MM.1S (cell line): Measurements from ENCODE around the gene SLC10A2.

Experiments used
- DNase-seq: peaks from one replicate; pipeline ENCODE4 v3.0.0-alpha.2; 2015
- H2AFZ ChIP-seq: fragments of 300-600 bp; sonication (generic); 2 replicates; pipeline ENCODE4 v1.6.0; 2016; ENCODE audit warnings: antibody characterized with exemption, low read length
- H3F3A ChIP-seq: fragments of 300-600 bp; sonication (generic); 2 replicates; pipeline ENCODE4 v1.6.1; 2016; ENCODE audit warnings: mild to moderate bottlenecking, antibody characterized with exemption, low read length, moderate library complexity, mixed read lengths; ENCODE audit not compliant: insufficient read depth
- H3K27ac ChIP-seq: fragments of 300-600 bp; sonication (generic); 2 replicates; pipeline ENCODE4 v1.5.1; 2016; ENCODE audit warnings: mild to moderate bottlenecking, low read length
- H3K27me3 ChIP-seq: fragments of 300-600 bp; sonication (generic); replicated peaks from 2 replicates; pipeline ENCODE4 v1.6.0; 2016; ENCODE audit warnings: low read length; ENCODE audit not compliant: insufficient read depth
- H3K36me3 ChIP-seq: fragments of 300-600 bp; sonication (generic); replicated peaks from 2 replicates; pipeline ENCODE4 v1.6.1; 2016; ENCODE audit warnings: mild to moderate bottlenecking, low read length, mixed read lengths; ENCODE audit not compliant: insufficient read depth
- H3K4me1 ChIP-seq: fragments of 300-600 bp; sonication (generic); 2 replicates; pipeline ENCODE4 v1.6.1; 2016; ENCODE audit warnings: low read length, mixed read lengths
- H3K4me2 ChIP-seq: fragments of 300-600 bp; sonication (generic); 2 replicates; pipeline ENCODE4 v1.6.0; 2016; ENCODE audit warnings: low read depth, low read length
- H3K4me3 ChIP-seq: fragments of 300-600 bp; sonication (generic); 2 replicates; pipeline ENCODE4 v1.5.1; 2016; ENCODE audit warnings: low read length, mixed read lengths
- H3K79me2 ChIP-seq: fragments of 300-600 bp; sonication (generic); 2 replicates; pipeline ENCODE4 v1.6.1; 2016; ENCODE audit warnings: mixed run types, low read length, mixed read lengths
- H3K9ac ChIP-seq: fragments of 300-600 bp; sonication (generic); 2 replicates; pipeline ENCODE4 v1.6.1; 2016; ENCODE audit warnings: low read length, mixed read lengths
- H3K9me2 ChIP-seq: fragments of 300-600 bp; sonication (generic); replicated peaks from 2 replicates; pipeline ENCODE4 v1.6.1; 2016; ENCODE audit warnings: mild to moderate bottlenecking, low read length, mixed read lengths; ENCODE audit not compliant: insufficient read depth
- H3K9me3 ChIP-seq: fragments of 300-600 bp; sonication (generic); replicated peaks from 2 replicates; pipeline ENCODE4 v1.6.1; 2016; ENCODE audit warnings: mild to moderate bottlenecking, low read length, mixed read lengths; ENCODE audit not compliant: insufficient read depth
- H4K20me1 ChIP-seq: fragments of 300-600 bp; sonication (generic); 2 replicates; pipeline ENCODE4 v1.6.1; 2016; ENCODE audit warnings: mild to moderate bottlenecking, low read length, moderate library complexity, mixed read lengths; ENCODE audit not compliant: insufficient read depth
- CTCF ChIP-seq: fragments of 300-600 bp; sonication (generic); IDR thresholded peaks from 2 replicates; pipeline ENCODE4 v1.5.1; 2016; ENCODE audit warnings: antibody characterized with exemption, low read length, mixed read lengths
- EZH2 ChIP-seq: fragments of 300-600 bp; sonication (generic); optimal IDR thresholded peaks from 2 replicates; pipeline ENCODE3; 2017; ENCODE audit warnings: low read depth, mild to moderate bottlenecking, antibody characterized with exemption, low read length, mixed read lengths
- EZH2phosphoT487 ChIP-seq: fragments of 300-600 bp; sonication (generic); IDR thresholded peaks from 2 replicates; pipeline ENCODE4 v1.6.1; 2018; ENCODE audit warnings: antibody characterized with exemption, low read length

The SLC10A2 gene

GRCh38 chr13:103102482-103102881 lies 36.3 kb upstream of the SLC10A2 start:
- Histone ChIP-seq H3K4me1 (peaks cover 15% of the 10 kb centered on the region; the same call in 1 of the 2 replicates), H3K79me2 (no peaks in the 10 kb centered on the region), H3K4me3 (no peak overlapping the region), H3K9me3 (no peaks in the 10 kb centered on the region), H3K27ac (no peak overlapping the region), H3K27me3 (no peaks in the 10 kb centered on the region), H3K9me2 (no peaks in the 10 kb centered on the region), H3K9ac (no peak overlapping the region), H4K20me1 (no peaks in the 10 kb centered on the region), H3K4me2 (no peak overlapping the region), H3F3A (no peaks in the 10 kb centered on the region), H2AFZ (peak overlapping the region; percentile 22; the same call in 1 of the 2 replicates), H3K36me3 (no peaks in the 10 kb centered on the region)
- TF ChIP-seq EZH2 (no peak), EZH2phosphoT487 (no peak), CTCF (no peak)
- no peak for DNase-seq

- Histone ChIP-seq H2AFZ (peak overlapping the region; percentile 22), H3K9me3 (no peaks in the 10 kb centered on the region), H4K20me1 (no peaks in the 10 kb centered on the region), H3K36me3 (no peaks in the 10 kb centered on the region), H3K4me2 (no peak overlapping the region), H3K4me1 (peaks cover 15% of the 10 kb centered on the region; the same call in 1 of the 2 replicates), H3F3A (no peaks in the 10 kb centered on the region), H3K4me3 (no peak overlapping the region), H3K27ac (peak overlapping the region; percentile 22; the same call in 1 of the 2 replicates), H3K9me2 (no peaks in the 10 kb centered on the region), H3K9ac (no peak overlapping the region), H3K27me3 (no peaks in the 10 kb centered on the region), H3K79me2 (no peaks in the 10 kb centered on the region)
- no peak for TF ChIP-seq CTCF
- TF ChIP-seq EZH2phosphoT487 = no peak
- no peak for TF ChIP-seq EZH2
- DNase-seq = no peak
Observed at GRCh38 chr13:103101901-103102300, 35.7 kb upstream of the SLC10A2 start.

GRCh38 chr13:103101500-103101899 lies 35.3 kb upstream of the SLC10A2 start:
- H3K4me2 ChIP-seq = no peak overlapping the region
- H3K27me3 ChIP-seq = no peaks in the 10 kb centered on the region
- H3K4me3 ChIP-seq = no peak overlapping the region
- no peaks in the 10 kb centered on the region for H3K9me2 ChIP-seq
- H3K9me3 ChIP-seq = no peaks in the 10 kb centered on the region
- H2AFZ ChIP-seq = peak overlapping the region; percentile 22
- DNase-seq = no peak
- no peak overlapping the region for H3K27ac ChIP-seq
- H3K4me1 ChIP-seq = peaks cover 15% of the 10 kb centered on the region; the same call in 1 of the 2 replicates
- H3F3A ChIP-seq = no peaks in the 10 kb centered on the region
- no peaks in the 10 kb centered on the region for H3K36me3 ChIP-seq
- no peak overlapping the region for H3K9ac ChIP-seq
- no peaks in the 10 kb centered on the region for H4K20me1 ChIP-seq
- H3K79me2 ChIP-seq = no peaks in the 10 kb centered on the region
- no peak for TF ChIP-seq EZH2phosphoT487
- no peak for TF ChIP-seq CTCF
- TF ChIP-seq EZH2 = no peak
